NCI-H2227 treated with DMSO at 0.1 percent for 48 hours (cell line): ENCODE measurements around the gene KIRREL3.

Source experiments
- DNase-seq: peaks from one replicate; lab custom pipeline; 2025; lab: John Stamatoyannopoulos, UW

KIRREL3 gene

DNA sequence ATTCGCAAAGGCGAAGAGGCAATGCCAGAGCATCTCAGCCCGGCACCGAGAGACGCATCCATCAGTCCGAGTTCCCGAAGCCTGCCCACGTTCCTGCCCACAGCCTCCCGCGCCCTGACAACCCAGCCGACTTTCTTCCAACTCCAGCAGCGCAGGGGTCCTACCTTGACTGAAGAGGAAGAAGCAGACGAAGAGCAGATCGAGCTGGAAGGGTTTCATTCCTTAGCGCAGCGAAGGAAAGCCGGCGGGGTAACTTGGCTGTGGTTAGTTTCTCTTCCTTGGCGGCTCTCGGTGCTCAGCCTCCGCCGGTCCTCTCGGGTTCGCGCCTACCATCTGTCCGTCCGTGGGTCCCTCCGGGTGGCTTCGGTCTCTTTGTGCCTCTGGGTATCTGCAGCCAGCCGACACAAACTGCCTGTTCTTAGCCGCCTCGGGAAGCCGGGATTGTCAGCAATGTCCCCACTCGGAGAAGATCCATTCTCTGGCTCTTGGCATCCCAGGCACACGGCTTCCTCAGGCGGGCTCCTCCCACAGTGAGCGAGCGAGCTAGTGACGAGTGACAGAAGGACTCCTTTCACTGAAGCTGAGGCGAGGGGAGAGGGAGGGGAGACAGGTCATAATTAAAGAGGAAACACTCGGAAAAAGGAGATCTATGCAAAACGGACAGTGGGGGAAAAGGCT is at the start of gene KIRREL3:
Gene KIRREL3 (minus strand): TSS at position 480 of the 678 bp plus-strand sequence.
- peak; percentile 43 for DNase-seq

DNA sequence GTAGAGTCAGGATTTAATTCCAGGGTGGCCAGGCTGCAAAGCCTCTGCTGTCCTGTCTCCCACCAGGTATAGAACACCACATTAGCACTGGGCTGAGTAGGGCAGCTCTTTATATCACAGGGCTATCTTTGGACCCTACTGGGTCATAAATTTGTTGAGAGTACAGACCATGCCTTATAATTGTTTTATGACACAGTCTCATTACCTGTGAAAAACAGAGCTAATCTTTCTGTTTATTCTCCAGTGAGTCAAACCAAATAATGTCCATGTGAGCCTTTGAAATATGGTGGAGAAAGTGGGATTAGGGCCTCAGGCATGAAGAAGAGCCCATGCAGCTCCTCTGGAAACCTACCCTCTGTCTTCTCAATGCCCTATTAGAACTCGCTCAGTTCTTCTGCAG is 49.6 kb upstream of the KIRREL3 start:
- DNase-seq: no peak

DNA sequence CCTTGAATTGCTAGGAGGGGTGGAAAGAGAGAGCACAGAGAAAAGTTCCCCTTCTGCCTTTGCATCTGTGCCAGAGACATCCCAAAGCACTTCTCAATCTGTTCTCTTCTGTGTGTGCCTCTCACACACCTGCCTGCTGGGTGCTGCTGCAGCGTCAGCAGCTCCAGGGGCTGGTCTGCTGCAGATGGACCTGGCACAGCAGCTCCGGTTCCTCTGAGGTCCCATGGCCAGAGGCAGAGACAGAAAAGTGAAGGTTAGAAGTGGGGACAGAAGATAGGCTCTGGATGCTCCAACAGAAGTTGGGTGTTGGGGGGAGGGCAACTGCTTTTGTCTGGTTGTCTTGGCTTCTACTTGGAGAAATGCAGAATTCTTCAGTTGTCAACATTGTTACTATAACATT is 48.9 kb upstream of the KIRREL3 start:
- no peak for DNase-seq

DNA sequence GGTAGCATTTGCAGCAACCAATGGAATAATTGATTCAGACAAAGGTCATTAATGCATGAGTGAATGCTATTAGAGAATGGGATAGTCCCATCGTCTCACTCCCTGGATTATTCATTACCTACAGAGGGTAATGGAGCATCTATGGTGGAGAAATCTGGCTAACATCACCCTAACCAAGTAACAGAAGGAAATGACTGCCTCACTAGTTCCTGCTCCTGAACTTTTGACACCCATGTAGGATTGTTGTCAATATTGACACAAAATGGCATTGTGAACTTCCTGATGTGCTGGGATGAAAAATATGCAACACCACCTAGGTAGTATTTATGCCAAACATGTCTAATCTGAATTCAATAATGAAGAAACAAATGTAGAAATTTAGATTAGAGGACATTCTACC is 44.0 kb upstream of the KIRREL3 start:
- DNase-seq: no peak

DNA sequence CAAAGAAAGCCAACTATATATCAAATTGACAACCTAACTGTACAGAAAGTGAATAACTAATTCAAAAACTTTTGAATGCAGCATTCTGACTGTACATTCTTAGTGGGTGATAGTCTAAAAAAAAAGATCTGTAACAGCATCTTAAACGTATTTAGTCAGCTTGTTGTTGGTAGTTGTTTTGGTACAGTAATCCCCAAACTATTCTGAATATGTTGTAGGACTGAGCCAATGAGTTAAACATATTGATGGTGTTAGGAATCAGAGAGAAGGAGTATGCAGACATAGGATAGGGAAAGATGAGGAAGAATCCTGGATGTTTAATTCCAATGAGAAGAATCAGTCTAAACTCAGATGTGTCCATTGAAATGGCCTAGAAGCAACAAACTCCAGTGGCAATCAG is 41.9 kb upstream of the KIRREL3 start:
- no peak for DNase-seq

DNA sequence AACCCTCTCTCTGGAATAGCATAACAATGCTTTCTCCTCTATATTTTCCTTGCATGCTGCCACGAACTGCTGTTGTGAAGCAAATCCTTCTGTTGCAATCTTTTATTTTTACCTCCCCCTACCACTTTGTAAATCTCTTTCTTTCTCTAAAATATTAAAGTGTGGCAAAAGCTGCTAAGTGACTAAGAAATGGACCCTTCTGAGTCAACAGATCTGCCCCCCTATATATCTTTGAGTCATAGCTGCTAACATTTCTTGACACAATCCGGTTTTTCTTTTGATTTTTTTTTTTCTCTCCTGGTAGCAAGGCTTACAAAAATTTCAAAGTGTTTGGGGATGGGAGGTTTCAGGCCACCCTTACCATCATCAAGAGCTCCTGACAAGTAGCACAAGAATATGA is 39.0 kb upstream of the KIRREL3 start:
- DNase-seq: no peak

DNA sequence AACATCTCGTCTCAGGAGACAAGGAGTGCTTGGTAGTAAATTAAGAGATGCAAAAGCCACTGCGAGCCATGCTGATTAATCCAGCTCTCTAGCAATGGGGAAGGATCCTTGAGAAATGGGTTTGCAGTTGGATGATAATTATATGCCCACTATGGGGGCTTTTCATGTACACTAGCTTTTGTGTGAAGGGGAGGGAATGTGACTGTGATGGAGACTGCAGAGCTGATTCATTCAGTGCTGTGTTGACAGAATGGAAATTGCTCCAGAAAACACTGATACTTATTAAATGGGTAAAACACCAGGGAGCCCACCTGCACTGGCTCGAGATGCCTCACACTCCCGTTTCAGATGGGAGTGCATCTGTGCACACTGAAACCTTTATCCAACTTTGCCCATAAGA is 37.0 kb upstream of the KIRREL3 start:
- DNase-seq: peak; percentile 21

DNA sequence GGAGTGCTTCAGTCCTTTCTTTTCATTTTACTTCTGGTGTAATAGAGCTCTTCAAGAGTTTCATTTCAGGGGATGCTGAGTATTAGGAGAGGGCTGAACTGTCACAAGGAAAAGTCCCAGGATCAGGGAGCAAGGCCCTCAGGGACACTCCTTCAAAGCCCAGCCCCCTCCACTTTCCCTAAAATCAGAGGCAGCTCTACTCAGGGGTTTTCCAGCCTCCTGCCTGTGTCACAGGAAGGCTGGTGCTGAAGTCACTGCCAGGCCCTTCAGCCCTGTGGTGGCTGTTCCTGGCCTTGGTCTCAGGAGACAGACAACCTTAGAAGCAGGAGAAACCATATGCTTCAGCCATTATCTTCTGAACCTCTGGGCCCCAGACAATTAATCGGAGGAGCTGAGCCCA is 36.4 kb upstream of the KIRREL3 start:
- no peak for DNase-seq

DNA sequence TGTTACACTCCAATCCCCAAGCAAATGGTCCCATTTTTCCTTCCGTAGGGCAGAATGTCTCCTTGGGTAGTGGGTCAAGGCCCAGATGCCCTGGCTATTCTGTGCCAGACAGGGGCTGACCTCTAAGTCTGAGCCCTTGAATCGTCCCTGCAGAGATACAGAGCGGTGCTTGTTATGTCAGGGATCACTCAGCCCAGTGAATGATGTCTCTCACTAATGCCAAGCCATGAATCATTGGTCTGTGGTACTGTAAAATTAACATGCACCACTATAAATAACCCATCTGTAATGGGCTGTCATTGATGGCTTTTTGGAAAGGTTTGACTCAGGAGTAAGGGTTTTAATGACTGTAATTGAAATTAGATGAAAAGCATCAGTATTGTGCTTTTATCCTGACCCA is 35.3 kb upstream of the KIRREL3 start:
- DNase-seq: no peak

DNA sequence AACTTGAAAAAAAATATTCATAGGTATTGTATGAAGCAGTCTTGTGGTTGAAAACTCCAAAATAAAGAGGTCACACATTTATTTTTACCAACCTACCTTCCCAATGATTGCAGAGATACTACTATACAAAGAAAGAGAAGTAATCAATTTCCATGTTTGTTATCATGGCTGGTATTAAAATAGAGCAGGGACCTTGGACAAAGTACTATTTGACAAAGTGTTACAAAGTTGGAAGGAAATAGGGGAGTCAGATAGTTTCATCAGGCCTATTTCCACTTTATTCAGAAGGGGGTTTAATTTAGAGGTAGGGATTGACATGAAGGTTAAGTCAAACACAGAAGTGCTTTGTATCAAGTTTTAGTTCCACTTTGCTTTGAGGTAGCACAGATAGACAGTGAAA is 34.4 kb upstream of the KIRREL3 start:
- no peak for DNase-seq

DNA sequence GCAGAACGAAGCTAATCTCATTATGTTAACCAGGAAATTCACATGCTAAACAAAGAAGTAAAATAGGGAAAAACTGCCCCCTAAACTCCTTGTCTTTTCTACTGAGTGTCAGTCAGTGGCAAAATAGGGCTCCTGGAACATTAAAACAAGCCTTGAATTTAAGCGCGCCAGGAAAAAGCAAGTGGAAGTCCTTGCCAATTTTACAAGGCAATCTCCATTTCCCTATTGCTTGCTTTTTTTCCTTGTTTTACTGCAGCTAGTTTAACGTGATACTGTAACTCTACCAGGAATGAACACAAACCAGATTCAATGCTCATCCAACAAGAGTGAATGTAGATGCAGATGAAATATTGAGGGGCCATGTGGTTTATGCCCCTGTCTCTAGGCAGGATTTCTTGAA is 28.1 kb upstream of the KIRREL3 start:
- DNase-seq: no peak

DNA sequence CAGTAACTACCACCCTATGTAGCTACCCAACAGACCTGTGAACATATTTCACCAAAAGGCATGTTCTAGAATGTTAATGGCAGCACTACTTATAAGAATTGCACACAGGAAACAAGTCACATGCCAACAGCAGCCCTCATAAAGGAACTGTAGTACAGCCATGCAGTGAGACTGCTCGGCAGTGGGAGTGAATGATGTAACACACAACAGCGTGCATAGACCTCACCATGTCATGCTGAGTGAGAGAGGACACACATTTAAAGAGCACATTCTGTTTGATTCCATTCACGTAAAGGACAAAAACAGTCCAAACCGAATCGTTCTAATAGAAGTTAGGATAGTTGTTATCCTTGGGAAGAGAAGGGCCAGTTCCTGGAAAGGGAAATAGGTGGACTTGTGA is 27.2 kb upstream of the KIRREL3 start:
- DNase-seq: no peak

DNA sequence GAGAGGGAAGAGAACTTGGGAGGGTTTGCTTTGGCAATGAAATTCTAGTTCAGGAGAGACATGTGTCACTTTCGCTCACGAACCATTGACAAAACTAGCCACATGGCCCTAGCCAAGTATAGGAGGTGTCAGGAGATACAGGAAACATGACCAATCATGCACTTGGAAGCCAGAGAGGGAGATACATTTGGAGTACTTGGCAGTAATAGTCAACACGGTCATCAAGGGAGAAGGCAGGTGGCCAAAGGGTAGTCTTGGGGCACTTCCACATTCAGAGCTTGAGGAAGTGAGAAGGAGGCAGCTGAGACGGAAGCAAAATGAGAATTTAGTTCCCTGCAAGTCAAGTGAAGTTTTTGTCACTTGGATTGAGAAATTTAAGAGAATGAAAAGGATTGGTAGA is 26.4 kb upstream of the KIRREL3 start:
- DNase-seq: no peak

DNA sequence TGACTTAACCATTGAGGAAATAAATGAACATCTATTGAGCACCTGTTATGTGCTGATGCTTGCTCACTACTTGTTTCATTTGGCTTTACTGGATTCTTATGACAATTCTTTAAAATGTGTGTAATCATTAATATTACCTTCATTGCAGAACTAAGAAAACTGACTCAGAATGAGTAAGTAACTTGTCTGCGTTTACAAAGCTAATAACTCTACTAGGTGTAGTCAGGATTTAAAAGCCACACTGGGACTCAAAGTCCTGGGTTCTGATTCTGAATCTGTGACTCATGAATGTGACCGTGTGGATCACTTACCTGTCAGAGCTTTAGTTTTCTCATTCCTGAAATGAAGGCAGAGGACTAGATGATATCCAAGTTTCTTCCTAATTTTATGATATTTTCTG is 23.4 kb upstream of the KIRREL3 start:
- DNase-seq: no peak

DNA sequence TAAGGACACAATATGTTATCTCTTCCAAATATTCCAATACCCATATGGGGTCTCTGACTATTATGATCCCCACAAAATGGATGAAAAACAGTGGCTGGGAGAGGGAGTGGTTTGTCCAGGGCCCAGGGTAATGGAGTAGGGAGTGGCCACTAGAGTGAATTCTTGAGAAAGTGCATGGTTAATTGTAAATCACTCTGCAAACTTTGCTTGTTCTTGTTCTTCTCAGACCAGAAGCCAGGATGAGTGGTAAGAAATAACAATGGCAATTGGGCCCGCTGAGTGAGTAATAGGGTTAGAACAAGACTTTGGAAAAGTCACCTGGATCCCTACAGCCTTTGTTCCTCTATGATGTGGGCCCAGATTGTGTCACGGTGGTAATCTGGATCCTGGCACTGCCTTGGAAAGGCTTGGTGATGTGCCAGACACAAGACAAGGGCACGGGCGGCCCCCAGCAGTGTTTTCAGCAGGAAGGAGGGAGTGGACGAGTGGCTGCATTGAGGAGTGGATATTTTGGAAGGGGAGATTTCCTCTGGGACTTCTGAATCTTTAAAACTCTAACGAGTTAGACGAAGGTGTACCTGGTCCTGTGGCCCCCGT is 18.2 kb upstream of the KIRREL3 start:
- no peak for DNase-seq

DNA sequence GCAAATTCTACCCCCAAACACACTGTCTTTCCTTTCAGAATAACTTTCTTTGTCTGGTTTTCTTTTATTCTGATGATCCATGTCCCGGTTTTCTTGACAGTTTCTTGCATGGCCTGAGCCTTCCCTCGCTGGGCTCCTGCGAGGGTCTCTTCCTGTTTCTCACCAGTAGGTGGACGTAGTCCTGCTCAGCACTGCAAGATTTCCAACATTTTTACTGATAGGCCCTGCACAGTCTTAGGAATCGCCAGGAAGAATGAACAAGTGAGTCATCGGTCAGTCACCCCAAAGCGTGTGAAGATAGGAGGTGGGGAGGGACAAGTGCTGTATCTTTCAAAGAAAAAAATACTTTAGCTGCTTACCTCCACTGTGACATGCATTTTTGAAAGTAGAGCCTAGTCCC is 16.9 kb upstream of the KIRREL3 start:
- DNase-seq: no peak

DNA sequence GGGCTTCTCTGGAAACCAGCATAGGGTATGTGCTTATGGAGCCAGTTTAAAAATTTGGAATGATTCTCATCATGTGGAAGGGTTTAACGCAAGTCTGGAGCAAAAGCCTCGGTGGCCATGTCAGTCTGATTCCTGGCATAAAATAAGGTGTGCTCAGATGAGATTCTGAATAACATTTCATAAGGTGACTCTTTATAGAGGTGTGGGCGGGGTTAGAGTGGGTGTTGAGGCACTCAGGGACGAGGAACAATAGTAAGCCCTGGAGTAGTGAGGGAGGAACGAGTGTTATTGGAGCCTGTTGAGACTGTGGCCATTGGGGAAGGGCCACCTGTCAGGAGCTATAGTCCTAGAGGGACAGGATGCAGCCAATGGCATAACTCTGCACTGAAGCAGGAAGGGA is 13.0 kb upstream of the KIRREL3 start:
- no peak for DNase-seq

DNA sequence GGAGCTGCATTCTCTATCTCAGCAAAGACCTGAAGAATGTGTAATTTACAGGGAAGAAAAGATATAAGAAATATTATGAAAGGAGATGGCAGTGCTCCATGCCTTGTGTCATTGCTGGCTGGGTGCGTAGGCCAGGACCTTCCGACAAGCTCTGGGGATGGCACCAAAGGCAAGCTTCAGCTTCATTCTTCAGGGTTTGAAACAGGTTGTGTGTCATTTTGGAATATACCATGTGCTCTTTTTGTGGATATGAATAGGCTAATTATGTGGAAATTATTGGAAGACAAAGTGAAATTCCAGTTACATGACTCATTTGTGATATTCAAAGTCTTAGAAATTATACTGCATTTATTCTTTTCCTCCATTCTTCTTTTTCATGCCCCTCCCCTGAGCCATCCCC is 5.7 kb upstream of the KIRREL3 start:
- no peak for DNase-seq

DNA sequence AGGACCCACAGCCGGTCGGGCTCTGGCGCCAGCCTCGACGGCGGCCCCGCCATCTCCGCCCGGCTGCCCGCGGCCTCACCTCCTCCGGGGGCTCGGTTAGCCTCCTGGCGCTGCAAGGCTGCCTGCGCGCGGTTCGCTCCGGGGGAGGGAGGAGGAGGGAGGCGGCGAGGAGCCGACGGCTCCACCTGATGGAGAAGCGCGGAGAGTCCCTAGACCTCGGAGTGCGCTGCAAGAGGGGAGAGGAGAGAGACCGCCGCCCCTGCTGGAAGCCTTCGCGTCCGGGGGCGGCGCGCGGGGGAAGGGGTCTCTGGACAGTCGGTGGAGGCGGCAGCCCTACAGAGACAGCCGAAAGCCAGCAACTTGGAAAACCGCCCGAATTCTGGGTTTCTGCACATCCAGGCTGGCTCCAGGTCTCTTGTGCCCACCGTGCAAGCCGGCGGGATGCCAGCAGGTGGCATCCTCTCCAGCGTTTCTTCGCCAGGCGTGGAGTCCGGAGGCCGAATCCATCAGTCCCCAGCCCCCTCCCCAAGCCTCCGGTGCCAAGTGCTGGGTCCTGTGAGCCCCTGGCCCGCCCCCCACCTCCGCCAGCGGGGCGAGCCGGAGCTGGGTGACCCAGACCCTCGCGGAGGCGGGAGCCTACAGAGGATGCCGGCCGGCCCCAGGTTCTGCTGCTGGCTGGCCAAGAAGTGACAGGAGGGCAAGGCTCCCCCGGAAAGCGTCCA is 2.9 kb upstream of the KIRREL3 start:
- peak; percentile 64 for DNase-seq

DNA sequence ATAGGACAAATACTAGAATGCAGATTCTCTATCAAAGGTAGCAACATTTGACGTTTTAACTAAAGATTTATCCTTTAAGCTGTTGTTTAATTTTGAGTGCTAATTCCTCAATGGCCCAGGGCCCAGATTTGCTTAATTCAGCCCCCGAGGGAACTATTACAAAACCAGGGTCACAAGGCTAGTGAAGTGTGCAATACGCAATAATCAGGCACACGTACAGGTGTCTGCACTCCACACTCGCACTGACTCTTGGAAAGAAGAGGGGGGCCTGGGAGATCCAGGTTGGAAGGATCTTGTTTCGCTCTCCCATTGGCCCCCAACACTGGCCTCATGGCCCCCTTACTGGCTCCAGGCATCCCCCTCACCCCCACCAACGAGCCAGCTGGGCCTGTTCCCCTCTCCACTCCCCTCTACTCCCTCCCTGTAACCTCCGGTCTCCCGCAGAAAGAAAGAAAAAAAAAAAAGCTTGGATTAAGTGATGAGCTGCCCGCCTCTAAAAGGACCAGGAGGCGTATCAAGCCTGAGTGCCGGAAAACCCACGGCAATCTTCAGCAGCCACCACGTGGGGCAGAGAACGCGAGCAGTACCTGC is 2.2 kb upstream of the KIRREL3 start:
- DNase-seq: no peak

DNA sequence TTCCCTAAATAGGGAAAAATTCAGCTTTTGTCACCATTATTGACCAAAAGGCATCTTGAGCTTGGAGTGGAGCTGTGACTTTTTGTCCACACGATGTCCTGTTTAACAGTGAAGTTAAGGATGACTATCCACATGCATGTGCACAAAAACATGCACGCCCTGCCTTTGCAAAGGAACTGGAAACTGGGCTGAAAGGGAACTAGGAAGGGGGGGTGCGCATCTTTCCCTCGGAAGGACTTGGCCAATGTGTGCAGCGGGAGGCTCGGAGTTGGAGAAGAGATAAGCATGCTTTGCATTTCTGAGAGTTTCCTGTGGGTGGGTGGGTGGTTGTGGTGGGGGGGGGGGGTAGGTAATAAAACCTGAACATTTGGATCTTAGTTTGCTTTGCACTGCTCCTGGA is 411 bp upstream of the KIRREL3 start:
- DNase-seq: no peak

DNA sequence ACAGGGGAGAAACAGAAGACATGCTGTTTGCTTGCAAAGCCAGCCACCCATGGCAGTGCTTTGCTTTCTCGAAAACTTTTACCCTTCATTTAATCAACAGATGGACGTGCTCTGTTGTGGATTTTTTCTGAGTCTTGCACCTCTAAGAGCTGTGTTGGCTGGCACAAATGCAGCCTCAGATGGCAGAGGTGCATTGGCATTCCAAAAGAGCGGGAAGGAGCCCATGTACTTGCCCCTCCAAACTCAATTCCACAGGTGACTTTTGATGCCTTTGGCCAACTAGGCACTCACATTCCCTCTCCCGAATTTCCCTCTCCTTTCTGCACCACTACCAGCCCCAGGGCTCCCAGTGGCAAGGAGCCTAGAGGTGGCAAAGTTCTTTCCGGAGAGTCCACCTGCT is 1.2 kb downstream of the KIRREL3 start:
- no peak for DNase-seq

DNA sequence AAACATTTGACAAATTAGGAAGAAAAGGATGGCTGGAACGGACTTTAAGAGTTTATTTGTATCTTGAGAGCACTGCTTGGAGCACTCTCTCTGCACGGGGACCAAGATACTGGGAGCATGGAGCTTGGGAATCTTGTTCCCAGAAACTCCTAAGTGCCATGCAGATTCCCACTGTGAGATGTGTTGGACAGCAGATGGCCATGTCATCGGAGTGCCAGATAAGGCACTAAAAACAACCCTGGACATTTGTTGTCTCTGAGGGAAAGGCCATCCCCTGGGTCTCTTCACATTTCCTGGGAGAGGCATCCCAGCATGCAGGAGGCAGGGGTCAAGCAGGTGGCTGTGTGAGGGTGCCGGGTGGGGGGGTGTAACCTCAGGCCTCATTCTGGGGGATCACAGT is 2.9 kb downstream of the KIRREL3 start:
- DNase-seq: no peak
